ENCODE data around the gene GADD45B. TPM values are rescaled to one million over a fixed set of nuclear protein-coding genes. Genes with fewer than 3 reads are reported as not detected.

Gene GADD45B
- total and polyA plus RNA-seq, 10 of the 15 experiments (the other 5 are each of a cell fraction or from before 2014, with no cell fraction given), result 2.4 to 180 (median 91.1) TPM

DNA sequence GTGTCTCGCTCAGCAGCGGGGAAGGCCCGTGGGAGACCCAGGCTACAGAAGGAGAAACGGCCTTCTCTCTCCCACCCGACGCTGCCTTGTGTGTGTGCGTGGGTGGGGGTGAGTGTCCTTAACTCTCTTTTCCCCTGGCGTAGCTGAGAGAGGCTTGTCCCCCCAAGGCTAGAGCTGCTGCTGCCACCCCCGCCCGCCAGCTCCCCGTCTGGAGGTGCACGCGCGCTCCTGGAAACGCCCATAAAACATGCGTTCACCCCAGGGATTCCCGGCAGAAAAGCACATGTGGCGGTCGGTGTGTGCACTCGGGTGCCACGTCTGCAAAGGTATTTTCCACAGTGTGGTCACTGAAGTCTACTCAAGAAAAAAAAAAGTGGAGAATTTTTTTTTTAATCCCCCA, 36.1 kb downstream of the GADD45B start (continued):
- TF ChIP-seq, protein P1, sequence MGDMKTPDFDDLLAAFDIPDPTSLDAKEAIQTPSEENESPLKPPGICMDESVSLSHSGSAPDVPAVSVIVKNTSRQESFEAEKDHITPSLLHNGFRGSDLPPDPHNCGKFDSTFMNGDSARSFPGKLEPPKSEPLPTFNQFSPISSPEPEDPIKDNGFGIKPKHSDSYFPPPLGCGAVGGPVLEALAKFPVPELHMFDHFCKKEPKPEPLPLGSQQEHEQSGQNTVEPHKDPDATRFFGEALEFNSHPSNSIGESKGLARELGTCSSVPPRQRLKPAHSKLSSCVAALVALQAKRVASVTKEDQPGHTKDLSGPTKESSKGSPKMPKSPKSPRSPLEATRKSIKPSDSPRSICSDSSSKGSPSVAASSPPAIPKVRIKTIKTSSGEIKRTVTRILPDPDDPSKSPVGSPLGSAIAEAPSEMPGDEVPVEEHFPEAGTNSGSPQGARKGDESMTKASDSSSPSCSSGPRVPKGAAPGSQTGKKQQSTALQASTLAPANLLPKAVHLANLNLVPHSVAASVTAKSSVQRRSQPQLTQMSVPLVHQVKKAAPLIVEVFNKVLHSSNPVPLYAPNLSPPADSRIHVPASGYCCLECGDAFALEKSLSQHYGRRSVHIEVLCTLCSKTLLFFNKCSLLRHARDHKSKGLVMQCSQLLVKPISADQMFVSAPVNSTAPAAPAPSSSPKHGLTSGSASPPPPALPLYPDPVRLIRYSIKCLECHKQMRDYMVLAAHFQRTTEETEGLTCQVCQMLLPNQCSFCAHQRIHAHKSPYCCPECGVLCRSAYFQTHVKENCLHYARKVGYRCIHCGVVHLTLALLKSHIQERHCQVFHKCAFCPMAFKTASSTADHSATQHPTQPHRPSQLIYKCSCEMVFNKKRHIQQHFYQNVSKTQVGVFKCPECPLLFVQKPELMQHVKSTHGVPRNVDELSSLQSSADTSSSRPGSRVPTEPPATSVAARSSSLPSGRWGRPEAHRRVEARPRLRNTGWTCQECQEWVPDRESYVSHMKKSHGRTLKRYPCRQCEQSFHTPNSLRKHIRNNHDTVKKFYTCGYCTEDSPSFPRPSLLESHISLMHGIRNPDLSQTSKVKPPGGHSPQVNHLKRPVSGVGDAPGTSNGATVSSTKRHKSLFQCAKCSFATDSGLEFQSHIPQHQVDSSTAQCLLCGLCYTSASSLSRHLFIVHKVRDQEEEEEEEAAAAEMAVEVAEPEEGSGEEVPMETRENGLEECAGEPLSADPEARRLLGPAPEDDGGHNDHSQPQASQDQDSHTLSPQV (IDR thresholded peaks at IDR 0.05), result no peak
- TF ChIP-seq, protein P2, sequence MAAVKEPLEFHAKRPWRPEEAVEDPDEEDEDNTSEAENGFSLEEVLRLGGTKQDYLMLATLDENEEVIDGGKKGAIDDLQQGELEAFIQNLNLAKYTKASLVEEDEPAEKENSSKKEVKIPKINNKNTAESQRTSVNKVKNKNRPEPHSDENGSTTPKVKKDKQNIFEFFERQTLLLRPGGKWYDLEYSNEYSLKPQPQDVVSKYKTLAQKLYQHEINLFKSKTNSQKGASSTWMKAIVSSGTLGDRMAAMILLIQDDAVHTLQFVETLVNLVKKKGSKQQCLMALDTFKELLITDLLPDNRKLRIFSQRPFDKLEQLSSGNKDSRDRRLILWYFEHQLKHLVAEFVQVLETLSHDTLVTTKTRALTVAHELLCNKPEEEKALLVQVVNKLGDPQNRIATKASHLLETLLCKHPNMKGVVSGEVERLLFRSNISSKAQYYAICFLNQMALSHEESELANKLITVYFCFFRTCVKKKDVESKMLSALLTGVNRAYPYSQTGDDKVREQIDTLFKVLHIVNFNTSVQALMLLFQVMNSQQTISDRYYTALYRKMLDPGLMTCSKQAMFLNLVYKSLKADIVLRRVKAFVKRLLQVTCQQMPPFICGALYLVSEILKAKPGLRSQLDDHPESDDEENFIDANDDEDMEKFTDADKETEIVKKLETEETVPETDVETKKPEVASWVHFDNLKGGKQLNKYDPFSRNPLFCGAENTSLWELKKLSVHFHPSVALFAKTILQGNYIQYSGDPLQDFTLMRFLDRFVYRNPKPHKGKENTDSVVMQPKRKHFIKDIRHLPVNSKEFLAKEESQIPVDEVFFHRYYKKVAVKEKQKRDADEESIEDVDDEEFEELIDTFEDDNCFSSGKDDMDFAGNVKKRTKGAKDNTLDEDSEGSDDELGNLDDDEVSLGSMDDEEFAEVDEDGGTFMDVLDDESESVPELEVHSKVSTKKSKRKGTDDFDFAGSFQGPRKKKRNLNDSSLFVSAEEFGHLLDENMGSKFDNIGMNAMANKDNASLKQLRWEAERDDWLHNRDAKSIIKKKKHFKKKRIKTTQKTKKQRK (IDR thresholded peaks at IDR 0.05; ENCODE audit: low read depth, low read length), result no peak
- peak; percentile 16; the same call in 1 of the 2 replicates for TF ChIP-seq DPF2 (IDR thresholded peaks at IDR 0.05)
- TF ChIP-seq, protein P3, sequence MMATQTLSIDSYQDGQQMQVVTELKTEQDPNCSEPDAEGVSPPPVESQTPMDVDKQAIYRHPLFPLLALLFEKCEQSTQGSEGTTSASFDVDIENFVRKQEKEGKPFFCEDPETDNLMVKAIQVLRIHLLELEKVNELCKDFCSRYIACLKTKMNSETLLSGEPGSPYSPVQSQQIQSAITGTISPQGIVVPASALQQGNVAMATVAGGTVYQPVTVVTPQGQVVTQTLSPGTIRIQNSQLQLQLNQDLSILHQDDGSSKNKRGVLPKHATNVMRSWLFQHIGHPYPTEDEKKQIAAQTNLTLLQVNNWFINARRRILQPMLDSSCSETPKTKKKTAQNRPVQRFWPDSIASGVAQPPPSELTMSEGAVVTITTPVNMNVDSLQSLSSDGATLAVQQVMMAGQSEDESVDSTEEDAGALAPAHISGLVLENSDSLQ (IDR thresholded peaks at IDR 0.05), result no peak
- TF ChIP-seq, protein P4, sequence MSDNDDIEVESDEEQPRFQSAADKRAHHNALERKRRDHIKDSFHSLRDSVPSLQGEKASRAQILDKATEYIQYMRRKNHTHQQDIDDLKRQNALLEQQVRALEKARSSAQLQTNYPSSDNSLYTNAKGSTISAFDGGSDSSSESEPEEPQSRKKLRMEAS (IDR thresholded peaks at IDR 0.05; ENCODE audit: low read depth, low read length), result no peak
- no peak for TF ChIP-seq SMAD5 (IDR thresholded peaks at IDR 0.05; ENCODE audit: low read depth)
- TF ChIP-seq, protein P5, sequence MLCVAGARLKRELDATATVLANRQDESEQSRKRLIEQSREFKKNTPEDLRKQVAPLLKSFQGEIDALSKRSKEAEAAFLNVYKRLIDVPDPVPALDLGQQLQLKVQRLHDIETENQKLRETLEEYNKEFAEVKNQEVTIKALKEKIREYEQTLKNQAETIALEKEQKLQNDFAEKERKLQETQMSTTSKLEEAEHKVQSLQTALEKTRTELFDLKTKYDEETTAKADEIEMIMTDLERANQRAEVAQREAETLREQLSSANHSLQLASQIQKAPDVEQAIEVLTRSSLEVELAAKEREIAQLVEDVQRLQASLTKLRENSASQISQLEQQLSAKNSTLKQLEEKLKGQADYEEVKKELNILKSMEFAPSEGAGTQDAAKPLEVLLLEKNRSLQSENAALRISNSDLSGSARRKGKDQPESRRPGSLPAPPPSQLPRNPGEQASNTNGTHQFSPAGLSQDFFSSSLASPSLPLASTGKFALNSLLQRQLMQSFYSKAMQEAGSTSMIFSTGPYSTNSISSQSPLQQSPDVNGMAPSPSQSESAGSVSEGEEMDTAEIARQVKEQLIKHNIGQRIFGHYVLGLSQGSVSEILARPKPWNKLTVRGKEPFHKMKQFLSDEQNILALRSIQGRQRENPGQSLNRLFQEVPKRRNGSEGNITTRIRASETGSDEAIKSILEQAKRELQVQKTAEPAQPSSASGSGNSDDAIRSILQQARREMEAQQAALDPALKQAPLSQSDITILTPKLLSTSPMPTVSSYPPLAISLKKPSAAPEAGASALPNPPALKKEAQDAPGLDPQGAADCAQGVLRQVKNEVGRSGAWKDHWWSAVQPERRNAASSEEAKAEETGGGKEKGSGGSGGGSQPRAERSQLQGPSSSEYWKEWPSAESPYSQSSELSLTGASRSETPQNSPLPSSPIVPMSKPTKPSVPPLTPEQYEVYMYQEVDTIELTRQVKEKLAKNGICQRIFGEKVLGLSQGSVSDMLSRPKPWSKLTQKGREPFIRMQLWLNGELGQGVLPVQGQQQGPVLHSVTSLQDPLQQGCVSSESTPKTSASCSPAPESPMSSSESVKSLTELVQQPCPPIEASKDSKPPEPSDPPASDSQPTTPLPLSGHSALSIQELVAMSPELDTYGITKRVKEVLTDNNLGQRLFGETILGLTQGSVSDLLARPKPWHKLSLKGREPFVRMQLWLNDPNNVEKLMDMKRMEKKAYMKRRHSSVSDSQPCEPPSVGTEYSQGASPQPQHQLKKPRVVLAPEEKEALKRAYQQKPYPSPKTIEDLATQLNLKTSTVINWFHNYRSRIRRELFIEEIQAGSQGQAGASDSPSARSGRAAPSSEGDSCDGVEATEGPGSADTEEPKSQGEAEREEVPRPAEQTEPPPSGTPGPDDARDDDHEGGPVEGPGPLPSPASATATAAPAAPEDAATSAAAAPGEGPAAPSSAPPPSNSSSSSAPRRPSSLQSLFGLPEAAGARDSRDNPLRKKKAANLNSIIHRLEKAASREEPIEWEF (IDR thresholded peaks at IDR 0.05; ENCODE audit: insufficient replicate concordance, low read depth, low read length), result no peak
- no peak for TF ChIP-seq ZZZ3 (IDR thresholded peaks at IDR 0.05; ENCODE audit: control insufficient read depth, insufficient read length, low read depth)
- peak; percentile 58 for TF ChIP-seq RUNX3 (IDR thresholded peaks at IDR 0.05; ENCODE audit: low read length)
- TF ChIP-seq BCL11A (IDR thresholded peaks at IDR 0.05; ENCODE audit: low read depth, low read length), result no peak
- TF ChIP-seq, protein P6, sequence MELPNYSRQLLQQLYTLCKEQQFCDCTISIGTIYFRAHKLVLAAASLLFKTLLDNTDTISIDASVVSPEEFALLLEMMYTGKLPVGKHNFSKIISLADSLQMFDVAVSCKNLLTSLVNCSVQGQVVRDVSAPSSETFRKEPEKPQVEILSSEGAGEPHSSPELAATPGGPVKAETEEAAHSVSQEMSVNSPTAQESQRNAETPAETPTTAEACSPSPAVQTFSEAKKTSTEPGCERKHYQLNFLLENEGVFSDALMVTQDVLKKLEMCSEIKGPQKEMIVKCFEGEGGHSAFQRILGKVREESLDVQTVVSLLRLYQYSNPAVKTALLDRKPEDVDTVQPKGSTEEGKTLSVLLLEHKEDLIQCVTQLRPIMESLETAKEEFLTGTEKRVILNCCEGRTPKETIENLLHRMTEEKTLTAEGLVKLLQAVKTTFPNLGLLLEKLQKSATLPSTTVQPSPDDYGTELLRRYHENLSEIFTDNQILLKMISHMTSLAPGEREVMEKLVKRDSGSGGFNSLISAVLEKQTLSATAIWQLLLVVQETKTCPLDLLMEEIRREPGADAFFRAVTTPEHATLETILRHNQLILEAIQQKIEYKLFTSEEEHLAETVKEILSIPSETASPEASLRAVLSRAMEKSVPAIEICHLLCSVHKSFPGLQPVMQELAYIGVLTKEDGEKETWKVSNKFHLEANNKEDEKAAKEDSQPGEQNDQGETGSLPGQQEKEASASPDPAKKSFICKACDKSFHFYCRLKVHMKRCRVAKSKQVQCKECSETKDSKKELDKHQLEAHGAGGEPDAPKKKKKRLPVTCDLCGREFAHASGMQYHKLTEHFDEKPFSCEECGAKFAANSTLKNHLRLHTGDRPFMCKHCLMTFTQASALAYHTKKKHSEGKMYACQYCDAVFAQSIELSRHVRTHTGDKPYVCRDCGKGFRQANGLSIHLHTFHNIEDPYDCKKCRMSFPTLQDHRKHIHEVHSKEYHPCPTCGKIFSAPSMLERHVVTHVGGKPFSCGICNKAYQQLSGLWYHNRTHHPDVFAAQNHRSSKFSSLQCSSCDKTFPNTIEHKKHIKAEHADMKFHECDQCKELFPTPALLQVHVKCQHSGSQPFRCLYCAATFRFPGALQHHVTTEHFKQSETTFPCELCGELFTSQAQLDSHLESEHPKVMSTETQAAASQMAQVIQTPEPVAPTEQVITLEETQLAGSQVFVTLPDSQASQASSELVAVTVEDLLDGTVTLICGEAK (IDR thresholded peaks at IDR 0.05; ENCODE audit: borderline replicate concordance), result no peak
